ENCODE measurements around the gene PIK3AP1. TPM values are rescaled to one million over a fixed set of nuclear protein-coding genes. Genes with fewer than 3 reads are reported as not detected.

PIK3AP1 gene
- total and polyA plus RNA-seq, 2 of the 4 experiments (the other 2 are of a cell fraction), result under 0.01 to 0.14 TPM

DNA sequence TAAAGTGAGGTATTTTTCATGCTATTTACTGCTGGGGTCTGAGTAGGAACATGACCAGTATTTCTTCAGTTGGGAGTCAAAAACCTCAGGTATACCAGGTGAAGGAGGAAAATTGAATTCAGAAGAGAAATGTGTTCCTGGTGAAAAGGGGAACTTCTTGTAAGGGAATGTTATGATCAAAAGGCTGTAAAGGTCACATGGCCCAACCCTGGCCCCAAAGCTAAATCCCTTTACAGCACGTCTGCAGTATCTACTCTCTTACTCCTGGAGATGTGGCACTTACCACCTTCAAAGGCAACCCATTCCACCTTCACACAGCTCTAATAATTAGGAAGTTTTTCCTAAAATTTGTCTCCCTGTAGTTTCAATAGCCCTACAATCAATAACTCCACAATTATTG is 15.2 kb downstream of the PIK3AP1 start:
- no peak overlapping the region for H3K23ac ChIP-seq (ENCODE audit: low read depth, low read length)
- no peaks in the 10 kb centered on the region for H3K9me3 ChIP-seq (ENCODE audit: control insufficient read depth, insufficient read depth, low read length)
- H3K79me1 ChIP-seq (ENCODE audit: low read depth in 1 of 2, low read length in 2 of 2), result no peaks in the 10 kb centered on the region
- no peak overlapping the region for H2BK5ac ChIP-seq (ENCODE audit: low read depth, low read length, poor library complexity, severe bottlenecking)
- no peaks in the 10 kb centered on the region for H4K20me1 ChIP-seq (ENCODE audit: insufficient read depth, low read length)
- dilution Hi-C loops (cut with HindIII; ENCODE audit: low sequenced_read_pairs, unreplicated experiment), result no loop called here
- H3K18ac ChIP-seq (ENCODE audit: low read depth, low read length), result no peak overlapping the region
- no peak overlapping the region for H3K27ac ChIP-seq (ENCODE audit: insufficient read depth, low read length)
- H4K5ac ChIP-seq (ENCODE audit: low read depth, low read length), result no peak overlapping the region
- no peak overlapping the region for H2AK9ac ChIP-seq (replicated peaks; ENCODE audit: low read depth, low read length, poor library complexity)
- H3K4ac ChIP-seq (ENCODE audit: low read depth, low read length), result no peak overlapping the region
- no peak overlapping the region for H3K56ac ChIP-seq (ENCODE audit: extremely low read depth, insufficient read depth, low read length)
- no peak overlapping the region for H3K9ac ChIP-seq (ENCODE audit: low read depth, low read length)
- H2BK15ac ChIP-seq (ENCODE audit: low read depth, low read length), result no peak overlapping the region
- H3K9me1 ChIP-seq (ENCODE audit: insufficient read depth, low read length), result no peaks in the 10 kb centered on the region
- WGBS, 2 experiments (ENCODE audit: extremely low coverage in 2 of 2, insufficient read length in 1 of 2), result no CpG with 5 or more reads among the region's 1 CpG
- no peak overlapping the region for H4K91ac ChIP-seq (ENCODE audit: insufficient read depth, low read depth, low read length)
- H4K8ac ChIP-seq (ENCODE audit: low read depth in 2 of 2, low read length in 2 of 2), result no peak overlapping the region
- ATAC-seq (ENCODE audit: low read depth) (no peak), DNase-seq (no peak)
- no TSS peak for BruUV-seq (replicated peaks)
- no peak overlapping the region for H2AFZ ChIP-seq (replicated peaks; ENCODE audit: low read length, poor library complexity)
- H3K4me2 ChIP-seq (ENCODE audit: low read depth, low read length), result no peak overlapping the region
- no peak overlapping the region for H3K4me3 ChIP-seq (ENCODE audit: insufficient read depth, low read depth, low read length)
- H3K14ac ChIP-seq (replicated peaks; ENCODE audit: low read depth, low read length), result no peak overlapping the region
- H2BK20ac ChIP-seq (ENCODE audit: low read depth, low read length), result no peak overlapping the region
- POLR2A ChIA-PET (ENCODE audit: unreplicated experiment), result no interaction called here
- CTCF ChIA-PET, result no interaction called here
- H3K36me3 ChIP-seq (ENCODE audit: control insufficient read depth, insufficient read depth, low read length), result no peaks in the 10 kb centered on the region
- peaks cover 7% of the 10 kb centered on the region; the same call in 1 of the 2 replicates for H3K27me3 ChIP-seq (ENCODE audit: control insufficient read depth, insufficient read depth, low read length)
- TF ChIP-seq, protein P1, sequence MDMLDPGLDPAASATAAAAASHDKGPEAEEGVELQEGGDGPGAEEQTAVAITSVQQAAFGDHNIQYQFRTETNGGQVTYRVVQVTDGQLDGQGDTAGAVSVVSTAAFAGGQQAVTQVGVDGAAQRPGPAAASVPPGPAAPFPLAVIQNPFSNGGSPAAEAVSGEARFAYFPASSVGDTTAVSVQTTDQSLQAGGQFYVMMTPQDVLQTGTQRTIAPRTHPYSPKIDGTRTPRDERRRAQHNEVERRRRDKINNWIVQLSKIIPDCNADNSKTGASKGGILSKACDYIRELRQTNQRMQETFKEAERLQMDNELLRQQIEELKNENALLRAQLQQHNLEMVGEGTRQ (IDR thresholded peaks at IDR 0.05; ENCODE audit: low read depth, low read length), result no peak
- in situ Hi-C loops (cut with MboI; ENCODE audit: low sequenced_read_pairs), result no loop called here
- intact Hi-C loops (cut with micrococcal nuclease), result no loop called here
- no peak overlapping the region for H2AK5ac ChIP-seq (ENCODE audit: low read depth, low read length)
- H2BK120ac ChIP-seq (ENCODE audit: low read depth, low read length), result no peak overlapping the region
- H3K4me1 ChIP-seq (ENCODE audit: control insufficient read depth, insufficient read depth, low read length), result no peaks in the 10 kb centered on the region
